ENCODE measurements around the gene AUH.

Gene AUH

DNA sequence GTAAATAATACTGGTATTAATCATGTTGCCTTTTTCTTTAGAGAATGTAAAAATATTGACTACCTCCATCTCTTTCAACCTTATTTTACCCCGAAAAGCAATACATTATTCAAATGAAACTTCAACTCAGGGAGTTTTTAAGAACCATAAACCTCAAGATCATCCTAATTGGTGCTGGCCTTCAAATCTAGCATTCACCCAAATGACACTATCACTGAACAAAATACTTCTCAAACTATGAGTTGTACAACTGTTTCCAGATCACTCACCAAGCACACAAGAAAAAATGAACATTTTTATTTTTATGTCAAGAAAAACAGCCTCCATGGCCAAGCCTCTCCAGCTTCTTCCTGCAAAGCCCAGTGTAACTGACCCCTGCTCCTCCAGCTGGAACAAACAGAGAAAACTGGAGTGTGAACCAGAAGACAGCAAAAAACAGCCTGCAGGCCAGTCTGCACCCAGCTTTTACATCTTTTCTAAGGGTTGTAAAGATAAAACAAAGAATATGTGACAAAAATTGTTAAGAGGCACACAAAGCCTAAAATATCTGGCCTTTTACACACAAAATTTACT is 21.2 kb downstream of the AUH start:
- no peak for DNase-seq (ENCODE audit: low read depth in 2 of 2)

DNA sequence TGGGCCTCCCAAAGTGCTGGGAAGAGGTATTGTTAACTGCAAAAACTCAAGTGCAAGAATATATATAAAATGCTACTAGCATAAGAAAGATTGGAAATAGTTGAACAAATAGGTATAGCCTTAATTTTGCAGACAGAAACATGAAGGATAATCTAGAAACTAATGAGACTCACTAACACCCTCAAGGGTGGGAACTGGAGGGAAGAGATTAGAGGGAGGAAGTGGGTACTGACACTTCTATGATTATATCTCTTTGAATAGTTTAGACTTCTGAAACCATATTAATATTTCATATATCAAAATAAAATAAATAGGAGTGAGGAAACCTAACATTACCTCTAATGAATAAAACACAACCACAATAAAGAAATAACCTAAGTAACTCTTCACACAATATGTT is 23.0 kb downstream of the AUH start:
- DNase-seq (ENCODE audit: low read depth in 2 of 2), result no peak

DNA sequence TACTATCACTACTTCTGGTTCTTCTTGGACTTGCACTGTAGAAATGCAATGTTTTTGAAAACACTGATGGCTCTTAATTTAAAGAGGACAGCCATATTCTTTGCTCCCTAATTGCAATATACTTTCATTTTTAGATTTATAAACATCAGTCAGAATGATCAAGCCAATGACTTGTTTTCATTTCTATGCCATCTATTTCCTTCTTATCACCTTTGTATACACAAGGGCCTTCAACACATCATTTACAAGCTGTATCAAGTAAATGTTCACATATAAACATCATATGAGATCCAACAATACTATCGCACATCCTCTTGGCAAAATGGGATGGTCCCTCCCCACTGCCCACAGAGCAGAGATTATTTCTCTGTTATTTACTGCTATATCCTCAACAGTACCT is 24.9 kb downstream of the AUH start:
- no peak for DNase-seq (ENCODE audit: low read depth in 2 of 2)

DNA sequence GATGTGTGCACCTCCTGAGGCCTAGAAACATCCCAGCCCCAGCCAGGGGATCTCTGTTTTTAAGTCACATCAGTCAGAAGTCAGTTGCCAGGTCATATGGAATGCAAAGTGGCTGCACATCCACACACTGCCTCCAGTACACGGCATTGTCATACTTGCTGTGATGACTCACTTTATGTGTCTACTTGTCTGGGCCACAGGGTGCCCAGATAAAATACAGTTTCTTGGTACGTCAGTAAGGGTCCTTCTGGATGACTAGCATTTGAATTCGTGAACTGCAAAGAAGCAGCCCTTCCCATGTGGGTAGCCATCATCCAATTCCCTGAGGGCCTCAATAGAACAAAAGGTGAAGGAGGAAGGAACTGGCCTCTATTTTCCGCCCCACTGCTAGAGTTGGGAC is 27.7 kb downstream of the AUH start:
- DNase-seq (ENCODE audit: low read depth in 2 of 2), result no peak

DNA sequence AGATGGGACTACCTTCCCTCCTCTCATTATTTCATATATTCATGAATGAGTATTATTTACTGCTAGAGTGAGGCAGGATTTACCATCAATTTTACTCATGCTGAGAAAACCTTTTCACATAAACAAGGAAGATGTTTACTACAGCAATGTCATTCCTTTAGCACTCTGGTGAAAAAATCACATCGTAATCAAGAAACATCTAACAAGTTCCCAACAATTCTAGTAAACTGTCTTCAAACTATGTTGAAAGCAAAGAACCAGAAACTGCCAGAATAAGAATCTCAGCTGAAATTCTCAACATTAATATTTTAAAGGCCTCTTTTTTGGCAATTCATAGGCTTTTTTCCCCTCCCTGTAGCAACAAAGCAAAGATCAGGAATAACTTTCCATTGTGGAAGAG is 28.2 kb downstream of the AUH start:
- no peak for DNase-seq (ENCODE audit: low read depth in 2 of 2)

DNA sequence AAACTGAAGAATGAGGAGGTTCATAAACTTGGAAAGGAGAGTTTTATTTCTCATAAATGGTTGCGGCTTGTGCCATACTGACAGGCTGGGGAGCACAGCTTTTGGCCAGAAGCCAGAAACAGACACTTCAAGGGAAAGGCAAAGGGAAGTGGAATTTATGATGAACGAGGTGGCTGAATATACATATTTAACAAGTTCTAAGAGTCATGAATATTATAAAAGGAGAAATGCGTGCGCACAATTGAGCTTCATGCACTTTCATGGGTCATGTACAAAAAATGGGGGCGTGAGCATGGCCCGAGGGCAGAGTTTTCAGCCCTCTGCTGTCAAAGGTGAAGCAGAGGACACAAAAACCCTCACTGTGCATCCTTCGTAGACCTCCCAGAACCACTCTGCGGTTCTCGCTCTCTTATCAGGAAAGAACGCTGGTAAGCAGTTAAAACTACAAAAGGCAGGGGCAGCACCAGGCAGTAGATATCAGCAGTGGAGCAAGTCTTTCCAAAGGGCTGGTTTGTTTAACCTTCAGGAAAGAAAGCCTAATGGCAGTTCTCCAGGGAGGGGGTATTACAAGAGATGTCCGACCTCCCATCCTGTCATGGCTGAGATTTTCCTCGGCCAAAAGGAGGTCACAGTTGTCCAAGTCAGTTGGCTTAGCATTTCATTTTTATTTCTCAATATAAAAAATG is 29.0 kb downstream of the AUH start:
- DNase-seq (ENCODE audit: low read depth in 2 of 2), result no peak

DNA sequence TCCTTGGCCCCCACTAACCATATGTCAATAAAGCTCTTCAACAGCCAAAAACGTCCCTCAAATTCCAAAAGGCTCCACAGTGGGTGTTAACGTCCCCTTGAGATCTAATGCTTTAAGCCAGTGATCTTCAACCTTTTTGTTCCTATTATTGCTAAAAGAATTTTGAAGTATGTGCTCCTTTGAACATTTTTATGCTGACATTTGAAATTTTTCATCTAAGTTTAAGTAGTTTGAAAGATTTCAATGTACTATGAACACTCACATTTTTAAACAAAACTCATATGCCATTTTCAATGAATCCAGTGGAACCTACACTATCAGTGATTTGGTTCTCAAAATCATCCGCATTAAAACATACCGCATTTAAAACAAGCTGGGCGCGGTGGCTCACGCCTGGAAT is 29.9 kb downstream of the AUH start:
- no peak for DNase-seq (ENCODE audit: low read depth in 2 of 2)

DNA sequence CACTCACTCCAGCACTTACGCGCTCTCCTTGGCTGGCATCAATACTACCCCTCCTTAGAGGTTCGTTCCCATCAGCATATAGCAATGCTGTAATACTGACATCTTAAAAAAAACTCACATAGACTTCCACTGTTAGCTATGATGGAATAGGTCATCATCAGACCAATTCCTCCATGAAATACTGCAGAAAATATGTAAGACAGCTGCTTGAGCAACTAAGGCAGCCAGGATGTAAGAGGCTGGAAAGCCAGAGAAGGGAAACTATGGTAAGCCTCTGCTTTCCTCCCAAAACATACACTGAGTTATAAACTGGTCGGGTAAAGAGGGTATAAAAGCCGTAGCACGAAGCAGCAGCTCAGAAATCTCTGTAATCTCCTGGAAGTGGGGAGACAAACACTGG is 33.5 kb downstream of the AUH start:
- no peak for DNase-seq (ENCODE audit: low read depth in 2 of 2)

DNA sequence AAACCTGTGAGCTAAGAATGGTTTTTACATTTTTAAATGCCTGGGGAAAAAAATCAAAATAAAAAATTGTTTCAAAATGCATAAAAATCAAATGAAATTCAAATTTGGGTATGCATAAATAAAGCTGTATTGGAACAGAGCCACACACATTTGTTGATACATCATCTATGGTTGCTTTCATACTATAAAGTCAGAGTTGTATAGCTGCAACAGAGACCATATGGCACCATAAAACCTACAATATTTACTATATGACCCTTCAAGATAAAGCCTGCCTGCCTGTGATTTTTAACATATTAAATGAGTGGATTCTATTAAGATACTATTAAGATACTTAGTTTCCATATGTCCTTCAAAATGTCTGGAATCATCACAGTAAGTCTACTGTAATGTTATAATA is 40.0 kb downstream of the AUH start:
- DNase-seq (ENCODE audit: low read depth in 2 of 2), result no peak

DNA sequence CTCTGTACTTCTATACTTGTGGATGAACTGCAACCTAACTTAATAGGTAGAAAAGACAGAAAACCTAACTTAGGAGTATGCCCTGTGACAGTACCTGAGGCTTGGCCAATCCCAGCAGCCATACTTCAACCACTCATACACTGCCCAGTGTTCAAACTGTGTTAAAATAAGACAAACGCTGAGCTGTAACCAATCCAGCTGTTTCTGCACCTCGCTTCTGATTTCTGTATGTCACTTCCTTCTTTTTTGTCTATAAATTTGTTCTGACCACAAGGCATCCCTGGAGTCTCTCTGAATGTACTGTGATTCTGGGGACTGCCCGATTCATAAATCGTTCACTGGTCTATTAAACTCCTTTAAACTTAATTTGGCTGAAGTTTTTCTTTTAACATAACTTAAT is 41.4 kb downstream of the AUH start:
- no peak for DNase-seq (ENCODE audit: low read depth in 2 of 2)

DNA sequence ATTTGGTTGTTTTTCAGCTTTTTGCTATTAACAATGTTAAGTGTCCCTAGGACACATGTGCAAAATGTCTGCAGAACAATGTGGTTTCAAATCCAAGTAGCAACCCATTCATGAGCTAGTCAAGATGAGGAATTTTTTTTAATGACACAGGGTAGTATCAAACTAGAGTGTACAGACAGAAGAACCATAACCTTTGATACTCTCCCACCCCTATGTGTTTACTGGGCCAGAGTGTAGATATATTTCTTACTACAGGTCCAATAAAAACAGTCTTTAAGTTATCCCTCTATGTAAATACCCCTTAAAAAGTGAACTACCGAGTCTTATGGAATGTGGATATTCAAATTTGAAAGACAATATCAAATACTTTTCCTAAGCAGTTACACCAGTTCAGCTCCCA is 45.6 kb downstream of the AUH start:
- no peak for DNase-seq (ENCODE audit: low read depth in 2 of 2)

DNA sequence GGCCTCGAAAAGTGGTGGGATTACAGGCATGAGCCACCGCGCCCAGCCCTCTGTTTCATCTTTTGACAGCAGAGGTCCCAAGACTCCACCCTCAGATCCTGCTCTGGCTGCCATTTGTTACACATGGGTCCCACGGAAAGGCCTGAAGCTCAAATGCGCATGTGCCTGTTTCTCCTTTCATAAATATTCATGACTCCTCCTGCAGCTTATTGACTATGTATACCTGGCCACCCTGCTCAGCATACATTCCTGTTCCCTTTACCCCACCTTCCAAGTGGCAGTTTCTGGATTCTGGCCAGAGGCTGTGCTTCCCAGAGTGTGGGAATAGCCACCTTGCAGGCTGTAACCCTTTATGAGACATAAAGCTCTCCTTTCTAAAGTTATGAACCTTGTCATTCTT is 46.5 kb downstream of the AUH start:
- DNase-seq (ENCODE audit: low read depth in 2 of 2), result no peak

DNA sequence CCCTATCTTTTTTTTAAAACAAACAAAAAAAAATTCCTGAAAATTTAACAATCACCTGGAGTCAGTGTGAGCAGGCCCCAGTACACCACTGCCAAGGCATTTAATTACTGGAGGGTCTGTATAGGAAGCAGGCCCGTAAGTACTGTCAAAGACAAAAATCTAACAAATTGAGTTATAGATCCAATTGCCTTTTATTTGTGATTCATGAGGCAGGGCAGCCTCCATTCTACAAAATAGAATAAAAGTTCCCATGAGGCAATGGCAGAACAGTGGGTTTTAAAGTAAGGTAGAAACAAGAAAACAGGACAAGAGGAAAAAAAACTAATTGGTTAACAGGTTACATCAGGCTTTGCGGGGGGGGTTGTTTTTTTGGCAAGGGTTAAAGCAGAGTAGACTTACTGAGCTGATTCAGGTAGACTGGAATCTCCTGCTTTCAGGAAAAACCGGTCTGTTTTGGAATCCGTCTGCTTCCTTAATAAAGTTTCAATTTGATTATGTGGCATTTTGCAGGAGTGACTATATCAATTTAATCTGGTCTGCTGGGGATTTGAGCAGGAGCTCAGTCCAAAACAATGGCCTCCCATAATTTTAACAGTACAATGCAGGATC is 48.9 kb downstream of the AUH start:
- no peak for DNase-seq (ENCODE audit: low read depth in 2 of 2)

DNA sequence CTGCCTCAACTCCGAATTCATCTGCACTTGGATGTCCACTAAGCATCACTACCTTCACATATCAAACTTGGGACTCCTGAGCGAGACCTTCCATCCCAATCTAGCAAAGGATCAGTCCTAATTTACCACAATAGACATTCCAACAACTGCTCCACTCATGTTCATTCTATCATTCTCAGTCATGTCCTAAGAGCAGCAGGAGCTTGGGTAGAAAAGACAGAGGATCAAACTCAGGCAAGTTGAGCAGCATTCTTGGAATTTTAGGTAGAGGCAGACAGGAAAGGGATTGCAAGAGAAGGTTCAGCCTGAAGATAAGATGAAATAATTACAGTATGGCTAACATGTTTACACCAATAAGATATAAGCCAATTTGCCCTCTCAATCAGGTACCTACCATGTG is 51.7 kb downstream of the AUH start:
- no peak for DNase-seq (ENCODE audit: low read depth in 2 of 2)

DNA sequence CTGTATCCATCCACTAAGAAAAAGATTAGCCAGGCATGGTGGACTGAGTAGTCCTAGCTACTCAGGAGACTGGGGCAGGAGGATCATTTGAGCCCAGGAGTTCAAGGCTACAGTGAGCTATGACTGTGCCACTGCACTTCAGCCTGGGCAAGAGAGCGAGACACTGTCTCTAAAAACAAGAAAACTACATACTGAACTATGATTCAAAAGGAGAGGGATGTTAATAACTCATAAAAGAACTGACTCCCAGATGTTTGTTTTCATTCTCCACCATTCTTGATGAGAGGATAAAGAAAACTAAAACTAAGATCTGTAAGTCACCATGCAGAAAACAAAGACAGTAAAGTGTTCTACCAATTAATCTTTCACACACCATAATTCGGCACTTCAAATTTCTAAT is 53.5 kb downstream of the AUH start:
- no peak for DNase-seq (ENCODE audit: low read depth in 2 of 2)

DNA sequence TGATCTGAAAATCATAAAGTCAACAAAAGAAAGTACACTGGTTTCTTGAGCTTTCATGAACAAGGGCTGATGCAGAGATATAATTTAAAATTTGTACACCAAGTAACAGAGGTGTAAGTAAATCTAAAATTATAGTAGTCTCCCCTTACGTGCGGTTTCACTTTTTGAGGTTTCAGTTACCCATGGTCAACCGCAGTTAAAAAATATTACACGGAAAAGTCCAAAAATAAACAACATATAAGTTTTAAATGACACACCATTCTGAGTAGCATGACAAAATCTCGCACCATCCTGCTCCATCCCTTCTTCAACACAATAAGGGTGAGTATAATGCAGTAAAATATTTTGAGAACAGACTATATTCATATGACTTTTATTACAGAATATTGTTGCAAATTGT is 54.4 kb downstream of the AUH start:
- no peak for DNase-seq (ENCODE audit: low read depth in 2 of 2)

DNA sequence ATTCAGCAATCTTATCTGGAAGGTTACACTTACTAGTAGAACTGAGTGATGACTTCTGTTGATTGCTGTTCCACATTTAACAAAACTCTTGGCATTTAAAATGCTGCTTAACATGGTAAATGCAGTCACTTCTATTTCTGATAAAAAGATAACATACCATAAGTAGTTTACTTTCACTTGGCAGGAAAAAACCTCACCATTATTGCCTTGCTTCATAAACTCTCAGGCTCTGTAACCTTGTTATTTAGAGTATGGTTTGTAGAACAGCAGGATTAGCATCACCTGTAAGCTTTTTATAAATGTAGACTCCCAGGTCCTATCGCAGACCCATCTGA is 55.5 kb downstream of the AUH start:
- DNase-seq (ENCODE audit: low read depth in 2 of 2), result no peak

DNA sequence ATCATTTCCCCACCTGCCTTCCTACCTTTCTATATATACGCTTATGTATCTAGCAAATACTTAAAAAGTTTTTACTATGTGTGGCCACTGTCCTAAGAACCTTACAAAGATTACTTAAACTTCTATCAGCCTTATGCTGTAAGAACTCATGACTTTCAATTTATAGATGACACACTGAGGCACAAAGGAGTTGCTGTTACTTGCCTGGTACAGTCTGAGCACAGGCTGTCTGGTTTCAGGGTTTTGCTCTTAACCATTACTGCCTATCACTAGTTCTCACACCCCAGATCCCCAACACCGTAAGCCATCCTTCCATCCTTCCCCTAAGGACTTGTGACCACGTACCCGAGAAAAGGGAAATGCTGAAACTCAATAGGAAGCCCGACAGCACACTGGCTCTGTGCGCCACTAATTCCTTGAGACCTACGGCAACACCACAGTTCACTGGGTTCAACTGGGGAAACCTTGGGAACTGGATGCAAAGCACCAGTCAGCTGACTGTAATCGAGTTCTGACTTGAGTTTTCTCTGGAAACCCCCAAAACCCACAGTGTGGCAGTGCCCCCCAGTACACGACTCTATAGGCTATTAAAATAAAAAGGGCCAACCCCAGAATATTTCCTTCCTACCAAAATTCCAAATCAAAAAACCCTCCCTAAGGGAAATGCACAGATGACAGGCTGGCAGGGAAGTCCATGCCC is 56.0 kb downstream of the AUH start:
- DNase-seq (ENCODE audit: low read depth in 2 of 2), result no peak

DNA sequence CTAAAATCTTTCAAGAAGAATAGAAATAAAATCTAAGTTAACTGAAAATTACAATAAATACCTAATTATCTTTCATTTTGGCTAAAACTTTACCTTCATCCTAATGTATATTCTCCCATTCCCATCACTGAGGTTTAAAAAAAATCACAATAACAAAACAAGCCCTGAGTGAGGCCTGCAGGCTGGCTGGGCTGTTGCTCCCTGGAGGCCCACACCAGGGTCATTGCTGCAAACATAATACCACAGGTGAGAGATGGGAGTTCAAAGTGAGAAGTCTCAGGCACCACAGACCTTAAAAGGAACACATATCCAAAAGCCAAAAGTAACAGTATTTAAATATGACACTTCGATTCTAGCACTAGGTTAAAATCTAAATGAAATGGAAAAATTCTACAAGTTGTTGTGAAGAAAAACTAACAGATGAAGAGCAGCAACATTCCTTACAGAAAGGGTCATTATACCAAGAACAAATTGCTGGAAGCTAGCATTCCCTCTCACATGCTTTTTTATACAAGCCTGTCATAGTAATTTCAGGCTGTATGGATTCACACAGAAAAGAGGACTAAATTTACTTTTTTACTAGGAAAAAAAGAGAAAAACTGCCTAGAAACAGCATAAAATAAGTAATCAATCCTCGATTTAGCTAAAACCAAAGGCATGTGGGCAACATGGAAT is 57.8 kb downstream of the AUH start:
- no peak for DNase-seq (ENCODE audit: low read depth in 2 of 2)

DNA sequence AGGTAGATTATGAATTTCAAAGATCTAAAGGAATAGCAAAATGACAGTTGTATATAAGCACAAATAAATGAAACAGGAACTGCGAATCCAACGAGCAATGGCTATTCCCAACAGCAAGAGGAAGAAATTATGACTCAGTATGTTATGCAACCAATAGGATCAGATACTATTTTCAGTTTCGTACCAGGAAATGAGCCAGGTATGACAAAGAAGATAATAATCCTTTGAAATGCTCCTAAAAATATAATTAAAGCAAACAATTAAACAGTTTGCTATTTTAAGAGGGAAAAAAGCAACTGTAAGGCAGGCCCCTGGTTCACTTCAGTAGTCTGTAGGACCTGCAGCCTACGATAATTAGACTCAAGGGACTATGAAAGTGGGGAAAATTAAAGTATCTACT is 58.9 kb downstream of the AUH start:
- no peak for DNase-seq (ENCODE audit: low read depth in 2 of 2)

DNA sequence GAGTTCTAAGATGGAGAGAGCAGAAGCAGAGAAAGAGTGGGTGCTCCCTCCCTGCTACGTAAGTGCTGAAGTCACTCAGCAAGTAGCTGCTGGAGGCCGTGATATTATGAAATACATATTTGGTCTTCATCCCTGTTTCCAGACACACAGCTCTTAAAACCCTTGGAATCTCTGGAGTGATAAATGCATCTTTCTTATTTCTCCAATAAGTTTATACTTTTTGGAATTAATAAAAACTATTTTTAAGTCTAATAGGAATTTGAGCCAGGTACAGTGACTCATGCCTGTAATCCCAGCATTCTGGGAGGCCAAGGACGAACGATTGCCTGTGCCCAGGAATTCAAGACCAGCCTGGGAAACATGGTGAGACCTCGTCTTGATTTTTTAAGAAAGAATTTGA is 60.6 kb downstream of the AUH start:
- no peak for DNase-seq (ENCODE audit: low read depth in 2 of 2)

DNA sequence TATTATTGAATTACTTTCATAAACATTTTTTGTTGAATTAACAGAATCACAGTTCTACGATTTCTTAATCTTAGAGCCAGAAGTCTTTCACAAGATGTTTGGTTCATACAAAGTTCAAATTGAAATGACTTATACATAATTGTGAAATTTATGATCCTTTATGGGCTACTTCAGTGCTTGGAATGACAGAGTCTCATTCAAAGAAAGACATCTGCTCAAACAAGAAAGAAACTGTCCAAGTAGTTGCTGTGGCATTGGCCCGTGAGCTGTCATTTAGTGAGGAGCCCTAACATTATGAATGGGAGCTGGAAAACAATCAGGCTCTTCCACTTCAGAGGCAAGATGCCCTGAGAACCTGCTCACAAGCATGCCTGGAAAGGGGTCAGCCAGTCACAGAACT is 63.4 kb downstream of the AUH start:
- no peak for DNase-seq (ENCODE audit: low read depth in 2 of 2)

DNA sequence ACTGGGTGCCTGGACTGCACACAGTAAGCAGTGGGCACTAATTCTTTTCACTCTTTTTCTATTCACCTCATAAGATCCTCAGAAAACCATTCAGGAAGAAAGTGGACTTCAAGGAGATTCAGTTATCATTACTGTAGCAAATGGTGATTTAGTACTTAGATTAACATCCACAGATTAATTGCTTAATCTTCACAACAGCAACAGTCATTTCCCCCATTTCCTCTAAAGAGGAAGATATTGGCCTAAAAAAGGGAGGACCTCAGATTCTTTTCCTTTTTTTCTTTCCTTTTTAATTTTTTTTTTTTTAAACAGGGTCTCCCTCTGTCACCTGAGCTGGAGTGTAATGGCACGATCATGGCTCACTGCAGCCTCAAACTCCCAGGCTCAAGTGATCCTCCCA is 64.4 kb downstream of the AUH start:
- no peak for DNase-seq (ENCODE audit: low read depth in 2 of 2)
